ENCODE measurements around the gene NUDT7. TPM values are rescaled to one million over a fixed set of nuclear protein-coding genes. Genes with fewer than 3 reads are reported as not detected.

NUDT7 gene
- total RNA-seq, 1 experiment from 2014 or later = 5.2 TPM

DNA sequence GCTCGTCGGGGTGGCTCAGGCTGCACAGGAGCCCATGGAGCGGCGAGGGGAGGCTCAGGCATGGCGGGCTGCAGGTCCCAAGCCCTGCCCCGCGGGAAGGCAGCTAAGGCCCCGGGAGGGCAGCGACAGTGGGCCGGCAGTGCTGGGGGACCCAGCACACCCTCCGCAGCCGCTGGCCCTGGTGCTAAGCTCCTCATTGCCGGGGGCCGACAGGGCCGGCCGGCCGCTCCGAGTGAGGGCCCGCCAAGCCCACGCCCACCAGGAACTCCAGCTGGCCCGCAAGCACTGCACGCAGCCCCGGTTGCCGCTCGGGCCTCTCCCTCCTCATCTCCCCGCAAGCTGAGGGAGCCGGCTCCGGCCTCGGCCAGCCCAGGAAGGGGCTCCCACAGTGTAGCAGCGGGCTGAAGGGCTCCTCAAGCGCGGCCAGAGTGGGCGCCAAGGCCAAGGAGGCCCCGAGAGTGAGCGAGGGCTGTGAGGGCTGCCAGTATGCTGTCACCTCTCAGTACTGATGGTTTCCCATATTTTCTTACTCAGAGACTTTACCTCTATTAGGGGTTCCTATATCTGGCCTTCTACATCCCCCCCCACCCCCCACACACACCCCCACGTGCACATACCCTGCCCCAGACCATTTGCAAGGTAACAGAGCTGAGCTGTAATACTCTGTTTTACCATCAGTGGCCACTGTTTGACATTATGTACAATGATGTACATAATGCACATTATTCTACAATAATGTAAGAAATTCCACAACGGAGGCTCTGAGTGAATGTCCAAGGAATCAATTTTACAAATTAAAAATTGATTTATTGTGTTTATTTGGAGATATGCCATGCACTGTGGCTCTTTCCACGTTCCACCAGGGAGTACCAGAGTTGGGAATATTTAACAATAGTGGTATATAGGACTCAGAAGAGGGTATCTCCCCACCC lies 62.4 kb downstream of the NUDT7 start:
- Histone ChIP-seq H3K4me1 (ENCODE audit: control insufficient read depth in 1 of 2, insufficient read depth in 2 of 2, low read length in 2 of 2) (peaks cover 2 to 15% of the 10 kb centered on the region in 2 experiments; a peak in 2 of 4 replicates), H3K27ac (ENCODE audit: low read depth, low read length) (no peak overlapping the region), H3K9ac (ENCODE audit: low read length) (no peak overlapping the region), H3K27me3 (ENCODE audit: insufficient read depth, low read length) (peaks cover 29% of the 10 kb centered on the region), H3K4me3 (replicated peaks in 1 of 2; ENCODE audit: low read depth in 1 of 2, low read length in 2 of 2) (no peak overlapping the region), H3K79me2 (ENCODE audit: insufficient read depth, low read length) (no peaks in the 10 kb centered on the region), H3K9me3 (ENCODE audit: control insufficient read depth in 1 of 2, insufficient read depth in 1 of 2, low read depth in 1 of 2, low read length in 2 of 2) (no peaks in the 10 kb centered on the region), H3K36me3 (ENCODE audit: control insufficient read depth in 1 of 2, insufficient read depth in 2 of 2, low read length in 2 of 2) (no peaks in the 10 kb centered on the region), H3K9me2 (ENCODE audit: insufficient read depth) (no peaks in the 10 kb centered on the region), H4K20me1 (ENCODE audit: insufficient read depth) (no peaks in the 10 kb centered on the region), H2AFZ (ENCODE audit: low read depth, low read length, poor library complexity, severe bottlenecking) (no peak overlapping the region), H3K4me2 (ENCODE audit: low read length) (no peak overlapping the region)
- TF ChIP-seq, protein P1, sequence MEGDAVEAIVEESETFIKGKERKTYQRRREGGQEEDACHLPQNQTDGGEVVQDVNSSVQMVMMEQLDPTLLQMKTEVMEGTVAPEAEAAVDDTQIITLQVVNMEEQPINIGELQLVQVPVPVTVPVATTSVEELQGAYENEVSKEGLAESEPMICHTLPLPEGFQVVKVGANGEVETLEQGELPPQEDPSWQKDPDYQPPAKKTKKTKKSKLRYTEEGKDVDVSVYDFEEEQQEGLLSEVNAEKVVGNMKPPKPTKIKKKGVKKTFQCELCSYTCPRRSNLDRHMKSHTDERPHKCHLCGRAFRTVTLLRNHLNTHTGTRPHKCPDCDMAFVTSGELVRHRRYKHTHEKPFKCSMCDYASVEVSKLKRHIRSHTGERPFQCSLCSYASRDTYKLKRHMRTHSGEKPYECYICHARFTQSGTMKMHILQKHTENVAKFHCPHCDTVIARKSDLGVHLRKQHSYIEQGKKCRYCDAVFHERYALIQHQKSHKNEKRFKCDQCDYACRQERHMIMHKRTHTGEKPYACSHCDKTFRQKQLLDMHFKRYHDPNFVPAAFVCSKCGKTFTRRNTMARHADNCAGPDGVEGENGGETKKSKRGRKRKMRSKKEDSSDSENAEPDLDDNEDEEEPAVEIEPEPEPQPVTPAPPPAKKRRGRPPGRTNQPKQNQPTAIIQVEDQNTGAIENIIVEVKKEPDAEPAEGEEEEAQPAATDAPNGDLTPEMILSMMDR (IDR thresholded peaks at IDR 0.05 in 2 of 3, conservative IDR thresholded peaks at IDR 0.05 in 1 of 3; ENCODE audit: borderline replicate concordance in 1 of 3, insufficient read depth in 1 of 3, low read depth in 2 of 3, low read length in 2 of 3) = peak in 2 of 3 experiments; percentile 16 to 30; a peak in 3 of 6 replicates
- no peak for TF ChIP-seq REST (IDR thresholded peaks at IDR 0.05; ENCODE audit: low read depth)
- ChIA-PET CTCF (interaction anchor here (0.7 to 1.4 kb wide), 4 partner anchors 9 to 218 kb away, joined by 3 to 4 read pairs (median 4); no protein-coding TSS in a partner anchor), POLR2A (no interaction called here), RAD21 (ENCODE audit: low non-redundant PET in 1 of 2, low total read pairs in 2 of 2, uncharacterized antibody in 2 of 2, unreplicated experiment in 2 of 2) (no interaction called here)
- BruUV-seq (replicated peaks) = no TSS peak
- DNase-seq (ENCODE audit: low read depth, low spot score) (no peak), ATAC-seq (peak; percentile 51; the same call in 1 of the 2 replicates)
- intact Hi-C loops (cut with micrococcal nuclease) = no loop called here
